Pancreas (tissue), 10 donors: ENCODE results near the gene SLC26A4. TPM values are rescaled to one million over a fixed set of nuclear protein-coding genes. Genes with fewer than 3 reads are reported as not detected.

ENCODE experiments used
- ATAC-seq, 4 donors: fragments of 200-7000 bp; cut with Tn5 transposase; one replicate each; pipeline versions ENCODE4 v1.8.0 to v1.9.1; 2020; ENCODE audit warnings: mild to moderate bottlenecking in 4 of 4, moderate library complexity in 4 of 4
- DNase-seq, 6 donors: peaks; one replicate each; pipeline ENCODE4 v3.0.0-alpha.2; 2020
- FAIRE-seq: peaks from 2 replicates; lab custom pipeline; 2012; peaks lifted over from hg19 to GRCh38; lab: Jason Lieb, UNC
- H3K27ac ChIP-seq, 4 donors: fragments of 200-600 bp; sonication (generic); 1 replicate in 3 of 4; 2 replicates in 1 of 4; pipeline versions ENCODE4 v1.5.0 to v1.8.0; 2020
- H3K27me3 ChIP-seq, 4 donors: fragments of 200-600 bp; one replicate each; pipeline ENCODE4 v1.8.0; 2021
- H3K36me3 ChIP-seq, 3 donors: fragments of 200-600 bp; sonication (generic) in 1 of 3; one replicate each; pipeline versions ENCODE4 v1.5.0 to v1.8.0; 2020 to 2021
- H3K4me1 ChIP-seq, 3 donors: fragments of 200-600 bp; one replicate each; pipeline ENCODE4 v1.8.0; 2021
- H3K4me3 ChIP-seq, 4 donors: fragments of 200-600 bp; sonication (generic) in 2 of 4; one replicate each; pipeline versions ENCODE4 v1.5.0 to v1.8.0; 2020 to 2021
- H3K9me3 ChIP-seq, 4 donors: fragments of 200-600 bp; one replicate each; pipeline ENCODE4 v1.8.0; 2021
- CTCF ChIP-seq, 4 donors: fragments of 200-600 bp; sonication (generic) in 3 of 4; IDR thresholded peaks; one replicate each; pipeline versions ENCODE4 v1.5.0 to v1.8.0; 2021; ENCODE audit warnings: antibody characterized with exemption in 4 of 4
- WGBS, 2 donors: extraction: QIAGEN DNeasy Blood & Tissue Kit; methylation state at CpG; one replicate each; pipeline ENCODE4 v1.1.7; 2013; 5-methylcytosine and 5-hydroxymethylcytosine counted together
- intact Hi-C, 3 donors: fragments of 100-400 bp; cut with DNase I; formaldehyde crosslinking; loops; one replicate each; pipeline versions ENCODE4 v1.11.1 to v1.14.2; 2022
- polyA plus RNA-seq, 2 donors: library from polyadenylated mRNA; stranded (reverse); fragments of 200-250 nt; gene quantifications; one replicate each; pipeline ENCODE4 v1.2.3, GENCODE V29; 2013
- total RNA-seq, 6 donors: library from RNA; stranded (reverse); fragmentation: NEBNext Ultra II Directional in 4 of 6; extraction: Animal tissue kit (Norgen Biotek cat#: 25700) in 4 of 6; gene quantifications; one replicate each; pipeline versions ENCODE4 v1.2.1 to v1.2.4, GENCODE V29; 2021 to 2023
- donor health status: healthy with polysubstance abuse.
- donor health status: DM: no; HTN: no; CAD: no; lungs with moderate emphysema.
- donor health status: DM: no; HTN: no; CAD: no.
- donor health status: control.
- donor health status: control.
- donor health status: Bipolar disorder and iron deficiency.
- donor health status: DM: yes; HTN: yes; CAD: no.
- donor health status: DM: no; HTN: no; CAD: no.
- donor health status: DM: no; HTN: no; CAD: no.
- donor health status: DM: yes; HTN: yes; CAD: no.

Gene SLC26A4
- total and polyA plus RNA-seq, 8 donors: 0.15 to 2.0 (median 0.60) TPM

GRCh38 chr7:107676249-107676648 lies 15.6 kb downstream of the SLC26A4 start:
- FAIRE-seq (no peak), ATAC-seq (no peak), DNase-seq (no peak)
- Histone ChIP-seq H3K4me3 (no peak overlapping the region), H3K36me3 (no peaks in the 10 kb centered on the region), H3K27ac (no peak overlapping the region), H3K4me1 (no peaks in the 10 kb centered on the region), H3K27me3 (no peaks in the 10 kb centered on the region), H3K9me3 (no peaks in the 10 kb centered on the region)
- intact Hi-C loops: no loop called here
- TF ChIP-seq CTCF (IDR thresholded peaks at IDR 0.05): no peak
- 68 to 69% methylated on average over 2 of the region's 2 CpGs for WGBS, 2 donors

- intact Hi-C loops: no loop called here
- no peaks in the 10 kb centered on the region for H3K36me3 ChIP-seq
- H3K9me3 ChIP-seq: no peaks in the 10 kb centered on the region
- FAIRE-seq (no peak), ATAC-seq (no peak), DNase-seq (no peak)
- no peaks in the 10 kb centered on the region for H3K4me1 ChIP-seq
- no peak overlapping the region for H3K4me3 ChIP-seq
- 84 to 88% methylated on average over 1 of the region's 1 CpG for WGBS, 2 donors
- no peaks in the 10 kb centered on the region for H3K27me3 ChIP-seq
- no peak for TF ChIP-seq CTCF (IDR thresholded peaks at IDR 0.05)
- no peak overlapping the region for H3K27ac ChIP-seq
Observed at GRCh38 chr7:107678110-107678753, 17.6 kb downstream of the SLC26A4 start.

- DNase-seq (no peak), ATAC-seq (no peak), FAIRE-seq (no peak)
- WGBS, 2 donors: 47 to 59% methylated on average over 1 of the region's 1 CpG
- intact Hi-C loops: no loop called here
- Histone ChIP-seq H3K36me3 (no peaks in the 10 kb centered on the region), H3K4me3 (no peak overlapping the region), H3K27me3 (no peaks in the 10 kb centered on the region), H3K4me1 (no peaks in the 10 kb centered on the region), H3K27ac (no peak overlapping the region), H3K9me3 (no peaks in the 10 kb centered on the region)
- TF ChIP-seq CTCF (IDR thresholded peaks at IDR 0.05): no peak
Observed at GRCh38 chr7:107680478-107680877, 19.9 kb downstream of the SLC26A4 start.

GRCh38 chr7:107682886-107683285 lies 22.3 kb downstream of the SLC26A4 start:
- no peaks in the 10 kb centered on the region for H3K27me3 ChIP-seq
- ATAC-seq: no peak
- WGBS, 2 donors: 89 to 92% methylated on average over 5 of the region's 5 CpGs

More at GRCh38 chr7:107682886-107683285, 22.3 kb downstream of the SLC26A4 start:
- Histone ChIP-seq H3K4me1 (no peaks in the 10 kb centered on the region), H3K27ac (no peak overlapping the region), H3K36me3 (no peaks in the 10 kb centered on the region), H3K4me3 (no peak overlapping the region), H3K9me3 (no peaks in the 10 kb centered on the region)
- intact Hi-C loops: no loop called here
- FAIRE-seq (no peak), DNase-seq (no peak)
- no peak for TF ChIP-seq CTCF (IDR thresholded peaks at IDR 0.05)
